MV-4-11 (cell line): ENCODE data around the gene DGCR8.
A peak's percentile ranks its signal among the peaks of the same experiment; 100 is the strongest.

ENCODE experiments used
- DNase-seq: peaks from one replicate; lab custom pipeline; 2025; lab: John Stamatoyannopoulos, UW

DGCR8 gene

GRCh38 chr22:20137671-20138416, 57.8 kb downstream of the DGCR8 start:
- peak; percentile 34 for DNase-seq

- DNase-seq = no peak
These were observed 58.3 kb downstream of the DGCR8 start for GRCh38 chr22:20138417-20138738.

GRCh38 chr22:20138868-20139267, 58.8 kb downstream of the DGCR8 start:
- no peak for DNase-seq

- no peak for DNase-seq
These were observed 59.5 kb downstream of the DGCR8 start for GRCh38 chr22:20139391-20140106.

- DNase-seq = no peak
These were observed 60.0 kb downstream of the DGCR8 start for GRCh38 chr22:20140107-20140445.

GRCh38 chr22:20140521-20140964, 60.5 kb downstream of the DGCR8 start:
- no peak for DNase-seq

- no peak for DNase-seq
These were observed 61.4 kb downstream of the DGCR8 start for GRCh38 chr22:20141186-20142077.

GRCh38 chr22:20142711-20143621, 62.9 kb downstream of the DGCR8 start:
- no peak for DNase-seq

GRCh38 chr22:20143883-20144665, 64.0 kb downstream of the DGCR8 start:
- no peak for DNase-seq

GRCh38 chr22:20145206-20145831, 65.3 kb downstream of the DGCR8 start:
- DNase-seq = no peak

GRCh38 chr22:20145832-20146223, 65.8 kb downstream of the DGCR8 start:
- no peak for DNase-seq

GRCh38 chr22:20146777-20147176, 66.7 kb downstream of the DGCR8 start:
- DNase-seq = no peak

- no peak for DNase-seq
These were observed 67.4 kb downstream of the DGCR8 start for GRCh38 chr22:20147237-20147988.

GRCh38 chr22:20148414-20148813, 68.4 kb downstream of the DGCR8 start:
- DNase-seq = no peak

- DNase-seq = no peak
These were observed 69.5 kb downstream of the DGCR8 start for GRCh38 chr22:20149257-20150250.

GRCh38 chr22:20150381-20151275, 70.6 kb downstream of the DGCR8 start, which contains the start of gene CCDC188:
CCDC188 (minus strand) TSS chr22:20151055; CDS start chr22:20150986, 69 bp downstream.
- no peak for DNase-seq

- DNase-seq = no peak
These were observed 71.2 kb downstream of the DGCR8 start for GRCh38 chr22:20151276-20151588.
